ENCODE results near the gene C15orf61.

DNA sequence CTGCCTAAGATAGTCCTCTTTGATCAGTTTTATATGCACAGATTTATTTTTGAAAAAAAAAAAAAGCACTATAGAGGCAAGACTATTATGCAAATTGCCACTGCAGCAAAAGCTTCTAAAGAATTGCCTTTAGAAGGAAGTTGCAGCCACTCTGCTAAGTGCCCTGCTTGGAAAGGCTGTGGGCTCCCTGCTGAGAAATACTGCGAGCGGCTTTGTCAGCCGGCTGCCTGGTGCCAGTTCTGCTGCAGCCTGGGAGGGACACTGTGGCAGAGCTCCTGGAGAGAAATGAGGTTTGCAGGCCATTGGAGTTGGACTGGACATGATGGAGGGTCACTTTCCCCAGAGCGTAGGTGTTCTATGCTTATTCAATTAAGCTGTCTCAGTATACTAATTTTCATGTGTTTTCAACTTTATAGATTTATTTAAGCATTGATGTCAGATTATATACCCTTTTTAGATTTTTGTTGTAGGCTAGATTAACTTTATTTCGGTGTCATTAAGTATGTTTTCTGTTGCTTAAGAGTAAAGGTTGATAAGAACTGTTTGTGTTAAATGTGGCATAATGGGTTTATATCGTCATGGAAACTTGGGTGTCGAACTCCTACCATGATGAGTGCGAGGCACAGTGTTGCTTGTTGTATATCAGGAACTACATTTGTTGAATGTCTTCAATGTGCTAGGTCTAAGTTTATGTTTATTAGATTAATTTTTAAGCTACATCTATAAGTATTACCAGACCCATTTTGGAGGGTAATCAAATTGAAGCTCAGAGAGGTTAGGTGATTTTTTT, 28.1 kb downstream of the C15orf61 start:
- TF ChIP-seq CTCF (IDR thresholded peaks at IDR 0.05) (no peak), MAX (IDR thresholded peaks at IDR 0.05) (no peak), JUNB (IDR thresholded peaks at IDR 0.05) (no peak)
